ENCODE results near the gene SP100.

Gene SP100

DNA sequence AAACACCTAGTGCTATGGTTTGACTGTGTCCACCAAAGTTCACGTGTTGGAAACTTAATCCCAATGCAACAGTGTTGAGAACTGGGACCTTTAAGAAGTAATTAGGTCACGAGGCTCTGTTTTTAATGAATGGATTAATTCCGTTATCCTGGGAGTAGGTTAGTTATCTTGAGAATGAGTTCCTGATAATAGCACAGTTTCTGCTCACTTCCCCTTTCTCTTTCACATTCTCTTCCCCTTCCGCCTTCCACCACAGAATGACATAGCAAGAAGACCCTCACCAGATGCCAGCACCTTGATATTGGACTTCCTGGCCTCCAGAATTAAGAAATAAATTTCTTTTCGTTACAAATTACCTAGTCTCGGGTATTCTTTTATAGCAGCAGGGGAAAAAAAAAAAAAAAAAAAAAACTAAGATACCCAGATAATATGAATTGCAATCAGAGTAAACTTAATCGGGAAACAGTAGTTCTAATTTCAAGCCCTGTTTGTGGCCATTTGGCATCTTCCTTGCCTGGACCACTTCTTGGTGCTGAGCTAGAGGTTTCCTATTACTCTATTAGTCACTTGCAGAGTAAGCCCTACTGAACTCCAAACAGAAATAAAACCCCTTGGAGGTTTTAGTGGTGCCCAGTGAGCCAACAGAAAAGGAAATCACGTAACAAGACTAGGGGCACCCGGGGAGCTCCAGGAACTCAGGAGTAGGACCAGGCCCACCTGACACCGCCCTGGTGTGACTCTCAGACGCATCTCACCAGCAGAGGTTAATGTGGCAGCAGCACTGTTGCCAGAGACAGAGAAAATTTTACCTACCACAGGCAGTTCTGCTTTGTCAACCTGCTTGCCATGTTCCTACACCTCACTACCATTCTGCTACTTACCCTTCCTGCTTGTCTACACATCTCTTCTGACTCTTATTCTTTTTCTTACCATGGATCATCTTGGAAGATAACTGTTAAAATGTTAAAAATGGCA, 149.1 kb downstream of the SP100 start:
- Histone ChIP-seq H3K4me1 (no peaks in the 10 kb centered on the region), H3K9me3 (no peaks in the 10 kb centered on the region), H3K27ac (no peak overlapping the region), H3K4me3 (no peak overlapping the region), H3K36me3 (no peaks in the 10 kb centered on the region), H3K27me3 (no peaks in the 10 kb centered on the region)
- DNase-seq = no peak
- TF ChIP-seq, protein P1, sequence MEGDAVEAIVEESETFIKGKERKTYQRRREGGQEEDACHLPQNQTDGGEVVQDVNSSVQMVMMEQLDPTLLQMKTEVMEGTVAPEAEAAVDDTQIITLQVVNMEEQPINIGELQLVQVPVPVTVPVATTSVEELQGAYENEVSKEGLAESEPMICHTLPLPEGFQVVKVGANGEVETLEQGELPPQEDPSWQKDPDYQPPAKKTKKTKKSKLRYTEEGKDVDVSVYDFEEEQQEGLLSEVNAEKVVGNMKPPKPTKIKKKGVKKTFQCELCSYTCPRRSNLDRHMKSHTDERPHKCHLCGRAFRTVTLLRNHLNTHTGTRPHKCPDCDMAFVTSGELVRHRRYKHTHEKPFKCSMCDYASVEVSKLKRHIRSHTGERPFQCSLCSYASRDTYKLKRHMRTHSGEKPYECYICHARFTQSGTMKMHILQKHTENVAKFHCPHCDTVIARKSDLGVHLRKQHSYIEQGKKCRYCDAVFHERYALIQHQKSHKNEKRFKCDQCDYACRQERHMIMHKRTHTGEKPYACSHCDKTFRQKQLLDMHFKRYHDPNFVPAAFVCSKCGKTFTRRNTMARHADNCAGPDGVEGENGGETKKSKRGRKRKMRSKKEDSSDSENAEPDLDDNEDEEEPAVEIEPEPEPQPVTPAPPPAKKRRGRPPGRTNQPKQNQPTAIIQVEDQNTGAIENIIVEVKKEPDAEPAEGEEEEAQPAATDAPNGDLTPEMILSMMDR (IDR thresholded peaks at IDR 0.05) = no peak
- intact Hi-C loops (cut with DNase I; ENCODE audit: low total_unique reads) = no loop called here

DNA sequence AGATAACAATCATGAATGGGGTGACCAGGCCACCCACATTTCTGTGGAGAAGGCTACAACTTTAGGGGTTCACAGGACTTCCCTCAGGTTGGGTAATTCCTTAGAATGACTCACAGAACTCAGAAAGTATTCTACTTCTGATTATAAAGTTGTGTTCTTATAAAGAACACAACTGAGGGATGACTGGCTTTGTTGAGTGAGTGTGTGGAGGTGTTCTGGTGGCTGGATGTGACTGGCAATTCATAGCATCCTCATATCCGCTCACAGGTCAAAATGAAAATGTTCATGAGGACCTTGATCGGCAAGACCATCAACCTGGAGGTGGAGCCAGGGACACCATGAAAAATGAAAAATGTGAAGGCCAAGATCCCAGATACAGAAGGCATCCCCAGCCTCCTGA, 153.3 kb downstream of the SP100 start:
- no peak overlapping the region for H3K4me3 ChIP-seq
- H3K36me3 ChIP-seq = no peaks in the 10 kb centered on the region
- no peak overlapping the region for H3K27ac ChIP-seq
- TF ChIP-seq, protein P1 (IDR thresholded peaks at IDR 0.05) = no peak
- H3K4me1 ChIP-seq = no peaks in the 10 kb centered on the region
- peaks cover 0 to 10% (median 4%) of the 10 kb centered on the region in 3 donors for H3K9me3 ChIP-seq
- DNase-seq = no peak
- intact Hi-C loops (cut with DNase I; ENCODE audit: low total_unique reads) = no loop called here
- no peaks in the 10 kb centered on the region for H3K27me3 ChIP-seq

DNA sequence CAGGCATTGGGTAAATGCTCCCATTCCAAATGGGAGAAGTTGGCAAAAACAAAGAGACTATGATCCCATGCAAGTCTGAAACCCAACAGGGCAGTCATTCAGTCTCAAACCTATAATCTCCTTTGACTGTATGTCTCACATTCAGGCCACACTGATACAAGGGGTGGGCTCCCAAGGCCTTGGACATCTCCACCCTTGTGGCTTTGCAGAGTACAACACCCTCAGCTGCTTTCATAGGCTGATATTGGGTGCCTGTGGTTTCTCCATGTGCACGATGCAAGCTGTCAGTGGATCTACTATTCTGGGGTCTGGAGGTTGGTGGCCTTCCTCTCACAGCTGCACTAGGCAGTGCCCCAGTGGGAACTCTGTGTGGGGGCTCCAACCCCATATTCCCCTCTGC, 155.0 kb downstream of the SP100 start:
- intact Hi-C loops (cut with DNase I; ENCODE audit: low total_unique reads) = no loop called here
- Histone ChIP-seq H3K27ac (no peak overlapping the region), H3K4me1 (no peaks in the 10 kb centered on the region), H3K9me3 (peaks cover 0 to 14% (median 4%) of the 10 kb centered on the region in 3 donors), H3K36me3 (no peaks in the 10 kb centered on the region), H3K4me3 (no peak overlapping the region), H3K27me3 (no peaks in the 10 kb centered on the region)
- DNase-seq = no peak
- TF ChIP-seq, protein P1 (IDR thresholded peaks at IDR 0.05) = no peak

DNA sequence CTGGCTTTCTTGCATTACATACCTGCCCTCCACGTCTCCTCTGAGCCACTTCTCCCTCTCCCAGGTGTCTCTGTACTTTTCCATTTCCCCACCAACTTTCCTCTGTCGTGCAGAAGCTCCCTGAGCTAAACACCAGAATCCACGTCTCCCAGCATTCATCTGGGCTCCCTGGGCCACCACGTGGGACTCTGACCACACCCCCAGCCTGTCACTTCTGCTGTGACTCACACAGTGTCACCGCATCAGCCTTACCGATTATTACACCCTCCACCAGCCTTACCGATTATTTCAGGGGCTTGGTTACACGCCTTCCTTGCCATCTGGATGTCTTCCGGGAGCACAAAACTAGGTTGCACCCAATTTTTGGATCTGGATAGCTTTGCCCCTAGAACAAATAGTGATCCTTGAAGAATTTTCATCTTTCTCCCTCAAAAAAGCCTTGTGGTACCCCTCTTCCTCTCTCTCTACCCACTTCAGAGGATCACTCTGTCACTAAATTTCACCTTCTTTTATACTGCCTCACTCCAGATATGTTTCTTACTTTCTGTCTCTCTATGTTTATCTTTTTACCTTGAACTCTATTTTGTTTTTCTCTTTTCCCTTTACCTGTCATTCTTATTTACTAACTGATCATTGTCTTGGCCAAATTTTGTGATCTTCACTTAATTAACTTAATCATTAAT, 159.8 kb downstream of the SP100 start:
- no peak for DNase-seq
- Histone ChIP-seq H3K4me3 (no peak overlapping the region), H3K27me3 (no peaks in the 10 kb centered on the region), H3K36me3 (no peaks in the 10 kb centered on the region), H3K27ac (no peak overlapping the region), H3K4me1 (no peaks in the 10 kb centered on the region), H3K9me3 (peaks cover 0 to 14% (median 4%) of the 10 kb centered on the region in 3 donors)
- intact Hi-C loops (cut with DNase I; ENCODE audit: low total_unique reads) = no loop called here
- TF ChIP-seq, protein P1 (IDR thresholded peaks at IDR 0.05) = no peak

DNA sequence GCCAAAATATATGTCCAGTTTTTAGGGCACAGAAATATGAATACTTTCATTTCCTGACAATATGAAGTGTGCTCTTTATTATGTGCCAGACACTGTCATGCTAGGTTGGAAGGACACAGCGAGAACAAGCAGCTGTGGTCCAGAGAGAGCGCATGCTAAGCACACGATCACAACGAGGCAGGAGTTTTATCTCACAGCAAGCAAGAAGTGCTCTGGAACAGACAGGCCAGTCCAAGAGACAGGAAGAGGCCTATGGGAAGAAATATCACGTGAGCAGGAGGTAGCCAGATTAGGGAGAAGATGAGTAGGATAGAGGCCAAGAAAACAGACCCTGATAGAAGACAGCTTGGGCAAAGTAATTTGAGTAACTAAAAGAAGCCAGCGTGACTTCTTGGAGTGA, 161.1 kb downstream of the SP100 start:
- Histone ChIP-seq H3K36me3 (no peaks in the 10 kb centered on the region), H3K27ac (no peak overlapping the region), H3K4me3 (no peak overlapping the region), H3K9me3 (peaks cover 0 to 14% (median 4%) of the 10 kb centered on the region in 3 donors), H3K4me1 (no peaks in the 10 kb centered on the region), H3K27me3 (no peaks in the 10 kb centered on the region)
- intact Hi-C loops (cut with DNase I; ENCODE audit: low total_unique reads) = no loop called here
- DNase-seq = no peak
- TF ChIP-seq, protein P1 (IDR thresholded peaks at IDR 0.05) = no peak

Measured in tibial artery (tissue), 4 donors.